ENCODE results near the gene PER1. TPM values are rescaled to one million over a fixed set of nuclear protein-coding genes. Genes with fewer than 3 reads are reported as not detected.

Gene PER1, protein sequence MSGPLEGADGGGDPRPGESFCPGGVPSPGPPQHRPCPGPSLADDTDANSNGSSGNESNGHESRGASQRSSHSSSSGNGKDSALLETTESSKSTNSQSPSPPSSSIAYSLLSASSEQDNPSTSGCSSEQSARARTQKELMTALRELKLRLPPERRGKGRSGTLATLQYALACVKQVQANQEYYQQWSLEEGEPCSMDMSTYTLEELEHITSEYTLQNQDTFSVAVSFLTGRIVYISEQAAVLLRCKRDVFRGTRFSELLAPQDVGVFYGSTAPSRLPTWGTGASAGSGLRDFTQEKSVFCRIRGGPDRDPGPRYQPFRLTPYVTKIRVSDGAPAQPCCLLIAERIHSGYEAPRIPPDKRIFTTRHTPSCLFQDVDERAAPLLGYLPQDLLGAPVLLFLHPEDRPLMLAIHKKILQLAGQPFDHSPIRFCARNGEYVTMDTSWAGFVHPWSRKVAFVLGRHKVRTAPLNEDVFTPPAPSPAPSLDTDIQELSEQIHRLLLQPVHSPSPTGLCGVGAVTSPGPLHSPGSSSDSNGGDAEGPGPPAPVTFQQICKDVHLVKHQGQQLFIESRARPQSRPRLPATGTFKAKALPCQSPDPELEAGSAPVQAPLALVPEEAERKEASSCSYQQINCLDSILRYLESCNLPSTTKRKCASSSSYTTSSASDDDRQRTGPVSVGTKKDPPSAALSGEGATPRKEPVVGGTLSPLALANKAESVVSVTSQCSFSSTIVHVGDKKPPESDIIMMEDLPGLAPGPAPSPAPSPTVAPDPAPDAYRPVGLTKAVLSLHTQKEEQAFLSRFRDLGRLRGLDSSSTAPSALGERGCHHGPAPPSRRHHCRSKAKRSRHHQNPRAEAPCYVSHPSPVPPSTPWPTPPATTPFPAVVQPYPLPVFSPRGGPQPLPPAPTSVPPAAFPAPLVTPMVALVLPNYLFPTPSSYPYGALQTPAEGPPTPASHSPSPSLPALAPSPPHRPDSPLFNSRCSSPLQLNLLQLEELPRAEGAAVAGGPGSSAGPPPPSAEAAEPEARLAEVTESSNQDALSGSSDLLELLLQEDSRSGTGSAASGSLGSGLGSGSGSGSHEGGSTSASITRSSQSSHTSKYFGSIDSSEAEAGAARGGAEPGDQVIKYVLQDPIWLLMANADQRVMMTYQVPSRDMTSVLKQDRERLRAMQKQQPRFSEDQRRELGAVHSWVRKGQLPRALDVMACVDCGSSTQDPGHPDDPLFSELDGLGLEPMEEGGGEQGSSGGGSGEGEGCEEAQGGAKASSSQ (N-terminal part only)
- total RNA-seq (2014; rRNA removed) (25.0 and 47.2 TPM in 2 replicates), Bru-seq, nascent RNA (percentile 59 among the genes with signal in this experiment), BruChase-seq, experiment 1, labeled RNA remaining after a 6-hour chase (percentile 83 among the genes with signal in this experiment), BruChase-seq, experiment 2, labeled RNA remaining after a 2-hour chase (percentile 80 among the genes with signal in this experiment)
- long read RNA-seq, partial matches to known transcripts = 22 of 35 reads
- long read RNA-seq, other reads (novel, unspliced or antisense) = 12 of 35 reads

- no peak for TF ChIP-seq EZH2phosphoT487 (IDR thresholded peaks at IDR 0.05; ENCODE audit: borderline replicate concordance, low read length)
- TF ChIP-seq CTCF (conservative IDR thresholded peaks at IDR 0.05; ENCODE audit: low read depth, low read length) = no peak
- no peak for TF ChIP-seq EZH2 (IDR thresholded peaks at IDR 0.05; ENCODE audit: low read length, unreplicated experiment)
- CTCF ChIA-PET = no interaction called here
- H3K9ac ChIP-seq (ENCODE audit: low read length) = peak within 1 kb of the TSS; percentile 76
- H3K9me3 ChIP-seq (ENCODE audit: low read length) = no peaks in the 10 kb centered on the region
- no peaks in the 10 kb centered on the region for H3K9me2 ChIP-seq (replicated peaks; ENCODE audit: low read length)
- no peaks in the 10 kb centered on the region for H3F3A ChIP-seq (ENCODE audit: low read length, unreplicated experiment)
- no TSS peak for BruUV-seq (replicated peaks)
- peaks cover 20% of the 10 kb centered on the region; the same call in 1 of the 2 replicates for H4K20me1 ChIP-seq (ENCODE audit: low read length)
- intact Hi-C loops (cut with micrococcal nuclease) = no loop called here
- H3K36me3 ChIP-seq (ENCODE audit: low read depth, low read length) = peaks cover 4% of the 10 kb centered on the region; the same call in 1 of the 2 replicates
- H3K79me2 ChIP-seq (ENCODE audit: low read length) = peaks cover 37% of the 10 kb centered on the region
- H3K27me3 ChIP-seq (ENCODE audit: low read length) = no peaks in the 10 kb centered on the region
- peaks cover 40% of the 10 kb centered on the region for H3K4me1 ChIP-seq (ENCODE audit: insufficient read depth, low read length)
- no peak within 1 kb of the TSS for H2AFZ ChIP-seq (ENCODE audit: low read length)
- peak within 1 kb of the TSS; percentile 91 for H3K4me2 ChIP-seq (ENCODE audit: low read length)
- DNase-seq = peak; percentile 88
- POLR2A ChIA-PET (ENCODE audit: unreplicated experiment) = no interaction called here
- peak; percentile 27 for ATAC-seq
- H3K27ac ChIP-seq (ENCODE audit: low read length) = peak within 1 kb of the TSS; percentile 79
- peak within 1 kb of the TSS; percentile 66 for H3K4me3 ChIP-seq (ENCODE audit: low read length)
These were observed at the start of gene PER1 for GRCh38 chr17:8152112-8152775. Gene PER1 (minus strand): TSS chr17:8152404. CDS start chr17:8150706, 1,698 bp downstream.

DNA sequence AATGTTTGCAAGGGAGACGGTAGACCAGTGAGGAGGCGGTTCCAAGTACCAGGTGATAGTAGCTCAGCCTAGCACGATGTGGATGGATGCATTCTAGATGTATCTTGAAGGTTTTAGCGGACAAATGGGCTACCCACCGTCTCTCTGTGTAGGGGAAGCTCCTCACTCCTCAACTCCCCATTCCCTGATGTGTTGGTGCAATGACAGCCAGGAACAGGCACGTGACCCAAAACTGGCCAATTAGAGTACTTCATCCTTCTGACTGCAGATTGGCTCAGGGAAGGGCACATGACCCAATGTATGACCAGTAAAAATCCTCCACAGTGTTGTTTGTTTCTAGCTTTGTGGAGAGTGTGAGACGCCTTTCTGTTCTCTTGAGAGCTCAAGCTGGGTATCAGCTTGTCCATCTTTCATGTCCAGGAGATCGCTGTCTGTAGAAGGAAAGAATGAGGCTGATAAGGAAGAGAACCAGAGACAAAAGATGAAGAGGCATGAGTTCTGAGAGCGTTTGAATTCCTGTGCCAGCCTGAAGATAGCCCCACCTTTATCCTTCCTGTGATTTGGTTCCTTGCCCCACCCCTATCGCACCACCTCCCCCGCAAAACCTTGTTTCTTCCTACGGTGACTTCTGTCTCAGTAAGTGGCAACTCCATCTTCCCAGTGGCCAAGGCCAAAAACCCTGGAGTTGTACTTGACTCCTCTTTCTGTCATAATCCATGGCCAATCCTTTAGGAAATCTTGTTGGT is 40.0 kb upstream of the PER1 start:
- BruUV-seq (replicated peaks) = no TSS peak
- H3K79me2 ChIP-seq (ENCODE audit: low read length) = peaks cover 16% of the 10 kb centered on the region
- H3K36me3 ChIP-seq (ENCODE audit: low read depth, low read length) = no peaks in the 10 kb centered on the region
- H3K4me2 ChIP-seq (ENCODE audit: low read length) = no peak overlapping the region
- H4K20me1 ChIP-seq (ENCODE audit: low read length) = no peaks in the 10 kb centered on the region
- no peaks in the 10 kb centered on the region for H3K27me3 ChIP-seq (ENCODE audit: low read length)
- no peaks in the 10 kb centered on the region for H3K9me2 ChIP-seq (replicated peaks; ENCODE audit: low read length)
- ATAC-seq (no peak), DNase-seq (peak; percentile 42)
- no peaks in the 10 kb centered on the region for H3K9me3 ChIP-seq (ENCODE audit: low read length)
- no peak overlapping the region for H2AFZ ChIP-seq (ENCODE audit: low read length)
- H3K4me1 ChIP-seq (ENCODE audit: insufficient read depth, low read length) = peaks cover 19% of the 10 kb centered on the region
- POLR2A ChIA-PET (ENCODE audit: unreplicated experiment) = no interaction called here
- intact Hi-C loops (cut with micrococcal nuclease) = no loop called here
- TF ChIP-seq EZH2 (IDR thresholded peaks at IDR 0.05; ENCODE audit: low read length, unreplicated experiment) = no peak
- no peak for TF ChIP-seq EZH2phosphoT487 (IDR thresholded peaks at IDR 0.05; ENCODE audit: borderline replicate concordance, low read length)
- TF ChIP-seq CTCF (conservative IDR thresholded peaks at IDR 0.05; ENCODE audit: low read depth, low read length) = no peak
- no peak overlapping the region for H3K27ac ChIP-seq (ENCODE audit: low read length)
- H3K9ac ChIP-seq (ENCODE audit: low read length) = no peak overlapping the region
- no peaks in the 10 kb centered on the region for H3F3A ChIP-seq (ENCODE audit: low read length, unreplicated experiment)
- CTCF ChIA-PET = no interaction called here
- H3K4me3 ChIP-seq (ENCODE audit: low read length) = no peak overlapping the region
